ENCODE results near the gene DHRS3.

DNA sequence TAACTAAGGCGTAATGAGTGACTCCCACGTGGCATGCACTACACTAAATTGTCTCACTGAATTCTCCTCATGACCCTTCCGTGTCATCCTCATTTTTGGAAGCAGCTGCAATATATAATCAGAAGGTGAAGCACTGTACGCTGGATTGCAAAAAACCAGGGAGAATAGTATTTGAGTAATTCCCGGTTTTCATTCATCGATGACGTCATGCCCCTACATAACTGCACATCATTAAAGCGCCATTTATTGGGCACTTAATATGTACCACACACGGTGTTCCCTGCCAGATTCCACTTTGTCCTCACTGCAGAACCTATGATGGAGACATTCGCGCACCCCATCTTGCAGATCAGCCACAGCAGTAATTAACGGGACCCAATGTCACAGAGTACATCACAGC is 41.0 kb downstream of the DHRS3 start:
- TF ChIP-seq POLR2A (IDR thresholded peaks at IDR 0.05), result no peak
- no peak for TF ChIP-seq CTCF (IDR thresholded peaks at IDR 0.05)
- no peak for TF ChIP-seq EP300 (IDR thresholded peaks at IDR 0.05)

Data from suprapubic skin (tissue), 3 donors.